Medulla oblongata (tissue), 1 donor: ENCODE measurements around the gene PTGR3.
"Not testable (repeated sequence)": the region's sequence is repeated elsewhere in the genome, so short reads cannot be mapped to it uniquely, and the experiment has no call there.

Experiments used
- DNase-seq: peaks from one replicate; pipeline ENCODE4 v3.0.0-alpha.2; 2015; ENCODE audit errors: extremely low spot score

PTGR3 gene

DNA sequence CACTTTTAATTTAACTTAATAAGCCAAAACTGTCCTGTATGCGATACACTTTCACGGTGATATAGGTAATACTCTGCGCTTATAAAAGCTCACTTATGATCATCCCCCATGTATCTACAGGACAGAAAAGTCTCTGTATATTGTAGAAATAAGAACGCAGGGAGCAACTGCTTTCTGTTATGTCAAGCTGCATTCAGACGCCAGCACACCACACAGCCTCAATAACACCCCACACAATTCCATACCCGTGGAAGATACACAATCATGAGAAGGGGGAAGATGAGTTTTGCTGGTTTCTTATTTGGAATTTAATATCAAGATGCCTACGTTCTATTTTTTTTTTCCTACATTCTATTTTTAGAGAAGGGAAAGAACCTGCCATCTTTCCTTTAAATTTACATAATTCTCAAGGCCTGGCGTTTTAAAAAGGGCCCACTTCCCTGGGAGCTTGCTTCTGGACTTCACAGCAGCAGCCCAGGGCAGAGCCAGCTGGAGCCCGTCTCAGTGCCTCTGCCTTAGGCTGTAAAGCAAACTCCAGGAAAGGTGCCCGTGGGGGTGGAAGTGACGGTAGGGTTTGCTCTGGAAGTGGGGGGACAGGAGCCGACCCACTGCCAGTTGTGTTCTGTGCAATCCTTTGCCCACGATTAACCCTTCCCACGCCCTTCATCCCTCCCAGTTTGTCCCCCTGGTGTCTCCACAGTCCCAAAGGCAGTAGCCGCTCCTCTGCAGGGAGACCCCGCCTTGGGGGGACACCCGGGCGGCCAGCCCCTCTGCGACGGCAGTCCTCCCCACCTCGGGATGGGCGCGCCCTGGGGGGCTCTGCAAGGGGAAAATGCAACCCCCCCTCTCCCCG, 5.3 kb downstream of the PTGR3 start:
- peak; percentile 77 for DNase-seq

DNA sequence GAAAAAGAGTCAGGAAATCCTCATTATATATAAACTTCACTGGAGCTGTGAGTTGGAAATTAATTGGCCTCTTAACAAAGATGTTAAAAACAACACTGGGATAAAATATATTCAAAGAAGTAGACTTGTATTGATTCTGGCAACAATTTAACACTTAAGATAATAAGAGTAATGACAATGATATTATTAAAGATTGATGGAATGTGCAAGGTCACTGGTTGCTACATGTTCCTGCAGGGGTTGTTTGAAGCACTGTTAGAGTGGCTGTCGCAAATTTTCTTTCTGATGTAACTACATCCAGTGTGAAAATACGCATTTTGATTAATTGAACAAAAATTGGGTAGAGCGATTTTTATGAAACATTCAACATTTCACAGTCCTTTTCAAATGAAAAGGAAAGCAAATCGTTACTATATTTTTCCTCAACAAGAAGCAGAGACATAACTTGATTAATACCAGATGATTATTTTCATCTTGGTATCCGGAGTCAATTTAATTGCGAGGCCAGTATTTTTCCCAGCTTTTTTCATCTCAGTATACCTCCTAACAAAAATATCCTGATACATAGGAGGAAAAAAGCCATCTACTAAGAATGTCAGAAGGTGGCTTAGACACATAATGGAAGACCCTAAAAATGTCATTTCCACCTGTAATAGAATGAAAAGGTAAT, 6.1 kb downstream of the PTGR3 start:
- DNase-seq: no peak

- DNase-seq: peak; percentile 22
Observed at GRCh38 chr18:75201282-75202270, 7.4 kb downstream of the PTGR3 start.

GRCh38 chr18:75200605-75201280, 8.2 kb downstream of the PTGR3 start:
- no peak for DNase-seq

- no peak for DNase-seq
Observed at GRCh38 chr18:75200071-75200470, 8.9 kb downstream of the PTGR3 start.

- no peak for DNase-seq
Observed at GRCh38 chr18:75199327-75199726, 9.6 kb downstream of the PTGR3 start.

DNA sequence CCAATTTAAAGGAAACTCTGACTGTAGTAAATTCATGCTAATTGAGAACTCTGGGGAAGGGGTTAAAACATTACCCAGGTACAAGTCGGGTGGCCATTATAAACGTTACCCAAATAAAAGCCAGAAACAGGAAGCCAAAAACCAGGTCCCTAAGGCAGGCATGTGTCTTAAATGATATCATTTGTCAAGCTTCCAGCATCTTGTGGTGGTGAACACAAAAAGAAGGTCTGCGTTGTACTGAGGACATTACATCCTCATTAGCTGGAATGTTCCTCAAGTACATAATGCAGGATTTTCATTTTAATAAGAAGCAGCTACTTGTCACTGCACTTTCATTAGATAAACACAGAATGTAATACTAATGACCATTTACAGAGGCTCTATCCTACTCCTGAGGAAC, 10.9 kb downstream of the PTGR3 start:
- DNase-seq: no peak

GRCh38 chr18:75192899-75193298, 16.0 kb downstream of the PTGR3 start:
- no peak for DNase-seq

DNA sequence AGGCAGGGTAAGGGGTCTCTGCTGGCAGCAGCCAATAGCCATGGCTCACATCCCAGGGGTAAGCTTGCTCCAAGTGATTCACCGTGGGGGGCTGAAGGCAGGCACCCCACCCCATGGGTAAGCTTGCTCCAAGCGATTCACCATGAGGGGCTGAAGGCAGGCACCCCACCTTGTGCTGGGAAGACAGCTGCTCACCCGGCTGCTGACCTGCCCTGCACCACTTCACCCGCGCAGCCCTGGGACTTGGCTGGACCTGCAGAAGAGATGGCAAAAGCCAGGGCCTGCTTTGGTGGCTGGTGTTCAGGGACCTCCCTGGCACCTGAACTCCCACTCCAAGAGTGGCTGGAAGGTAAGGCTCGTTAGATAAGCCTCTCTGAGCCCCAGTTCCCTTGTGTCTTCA, 19.2 kb downstream of the PTGR3 start:
- DNase-seq: no peak

DNA sequence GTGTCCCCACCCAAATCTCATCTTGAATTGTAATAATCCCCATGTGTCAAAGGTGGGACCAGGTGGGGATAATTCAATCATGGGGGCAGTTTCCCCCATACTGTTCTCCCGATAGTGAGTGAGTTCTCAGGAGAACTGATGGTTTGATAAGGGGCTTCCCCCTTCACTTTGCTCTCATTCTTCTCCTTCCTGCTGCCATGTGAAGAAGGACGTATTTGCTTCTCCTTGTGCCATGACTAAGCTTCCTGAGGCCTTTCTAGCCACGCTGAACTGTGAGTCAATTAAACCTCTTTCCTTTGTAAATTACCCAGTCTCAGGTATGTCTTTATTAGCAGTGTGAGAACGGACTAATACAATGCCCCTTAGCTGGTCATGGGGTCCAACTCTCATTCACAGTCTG, 21.2 kb downstream of the PTGR3 start:
- not testable (repeated sequence) for DNase-seq

DNA sequence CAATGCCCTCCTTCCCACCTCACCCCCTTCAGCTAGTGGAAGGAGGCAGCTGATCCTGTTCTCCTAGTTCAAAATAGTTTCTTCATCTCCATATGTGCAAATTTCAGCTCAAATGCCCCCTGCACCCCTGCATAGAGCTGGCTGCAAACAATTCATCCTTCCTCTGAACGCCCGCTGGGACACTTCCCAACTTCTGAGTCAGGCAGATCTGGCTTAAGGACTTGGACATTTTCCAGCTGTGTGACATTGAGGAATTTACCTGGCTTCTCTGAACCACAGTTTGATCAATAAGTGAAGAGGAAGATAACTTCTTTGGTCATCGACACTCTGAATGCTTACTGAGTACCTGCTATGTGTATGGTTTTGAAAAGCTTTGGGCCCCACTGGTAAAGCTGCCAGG, 23.5 kb downstream of the PTGR3 start:
- no peak for DNase-seq

- no peak for DNase-seq
Observed at GRCh38 chr18:75183973-75184493, 24.9 kb downstream of the PTGR3 start.

GRCh38 chr18:75183524-75183923, 25.4 kb downstream of the PTGR3 start:
- no peak for DNase-seq

GRCh38 chr18:75179819-75180600, 28.9 kb downstream of the PTGR3 start:
- DNase-seq: no peak

DNA sequence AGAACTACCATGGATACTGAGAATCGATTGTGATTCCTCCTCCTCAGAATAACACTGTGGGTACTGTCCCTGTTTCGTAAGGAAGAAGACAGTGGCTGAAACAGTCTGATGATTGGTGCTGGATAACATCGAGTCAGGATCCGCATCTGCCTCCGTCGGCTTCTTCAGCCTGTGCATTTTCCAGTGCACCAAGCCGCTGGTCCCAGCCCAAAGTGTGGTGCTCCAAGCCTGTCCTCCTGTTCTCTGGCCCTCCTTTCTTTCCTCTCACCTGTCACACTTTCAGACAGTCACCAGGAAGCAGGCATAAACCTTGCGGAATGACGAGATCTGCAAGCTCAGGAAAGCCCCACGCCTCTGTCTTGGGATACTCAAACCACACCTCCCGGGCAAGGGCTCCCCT, 30.6 kb downstream of the PTGR3 start:
- no peak for DNase-seq

DNA sequence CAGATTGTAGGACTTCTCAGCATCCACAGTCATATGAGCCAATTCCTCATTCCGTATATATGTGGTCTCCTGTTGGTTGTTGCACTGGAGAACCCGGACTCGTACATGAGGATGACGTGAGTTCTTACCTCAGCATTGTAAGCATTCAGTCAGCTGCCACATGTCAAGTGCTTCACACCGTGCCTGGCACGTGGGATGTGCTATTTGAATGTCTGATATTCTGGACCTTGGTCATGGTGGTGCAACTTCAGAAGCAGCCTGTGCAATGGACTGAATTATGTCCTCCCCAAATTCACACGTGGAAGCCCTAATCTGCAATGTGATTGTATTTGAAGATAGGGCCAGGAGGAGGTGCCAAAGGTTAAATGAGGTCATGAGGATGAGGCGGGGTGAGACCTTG, 32.1 kb downstream of the PTGR3 start:
- DNase-seq: no peak

- DNase-seq: no peak
Observed at GRCh38 chr18:75173738-75174137, 35.2 kb downstream of the PTGR3 start.

- peak; percentile 33 for DNase-seq
Observed at GRCh38 chr18:75173125-75173432, 35.9 kb downstream of the PTGR3 start.

- DNase-seq: no peak
Observed at GRCh38 chr18:75172299-75173124, 36.4 kb downstream of the PTGR3 start.

GRCh38 chr18:75170916-75171315, 38.0 kb downstream of the PTGR3 start:
- no peak for DNase-seq
